ENCODE data around the gene ZNF274. TPM values are rescaled to one million over a fixed set of nuclear protein-coding genes. Genes with fewer than 3 reads are reported as not detected.

Gene ZNF274
- total RNA-seq, 2 donors from 2014 or later, result 20.4 to 31.7 TPM

GRCh38 chr19:58181902-58182576 lies 822 bp upstream of the ZNF274 start:
- Mint-ChIP-seq H3K9me3 (peaks cover 18% of the 10 kb centered on the region), H3K4me3 (peak overlapping the region; percentile 99), H3K27ac (peak overlapping the region; percentile 99 to 100), H3K27me3 (no peaks in the 10 kb centered on the region), H3K4me1 (ENCODE audit: low read depth in 2 of 2) (peaks cover 20 to 22% of the 10 kb centered on the region in 2 donors), H3K36me3 (peaks cover 54% of the 10 kb centered on the region)
- DNase-seq (ENCODE audit: low spot score) (no peak), ATAC-seq (no peak)

DNA sequence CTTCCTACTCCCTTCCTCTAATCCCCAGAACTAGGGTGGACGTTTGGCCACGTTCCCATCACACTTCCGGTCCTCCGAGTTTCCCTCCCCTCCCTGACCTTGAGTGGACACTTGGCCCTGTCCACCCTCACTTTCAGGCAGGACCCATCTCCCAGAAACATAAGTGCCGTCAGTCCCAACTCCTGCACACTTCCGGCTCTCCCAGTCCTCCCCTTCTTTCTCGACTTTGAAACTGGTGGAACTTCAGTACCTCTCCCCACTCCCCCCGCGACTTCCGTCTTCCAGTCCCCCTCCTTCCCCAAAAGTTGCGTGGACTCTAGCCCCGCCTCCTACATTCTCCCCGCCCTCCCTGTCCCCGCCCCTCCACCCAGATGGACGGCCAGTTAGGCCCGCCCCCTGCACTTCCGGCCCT lies 278 bp upstream of the ZNF274 start:
- peak overlapping the region; percentile 99 to 100 for H3K27ac Mint-ChIP-seq
- peaks cover 20 to 22% of the 10 kb centered on the region in 2 donors for H3K4me1 Mint-ChIP-seq (ENCODE audit: low read depth in 2 of 2)
- peaks cover 54% of the 10 kb centered on the region for H3K36me3 Mint-ChIP-seq
- no peaks in the 10 kb centered on the region for H3K27me3 Mint-ChIP-seq
- H3K4me3 Mint-ChIP-seq, result peak overlapping the region; percentile 99
- peak; percentile 93 for DNase-seq (ENCODE audit: low spot score)
- peak in 1 of 2 donors; percentile 91 for ATAC-seq
- H3K9me3 Mint-ChIP-seq, result peaks cover 18% of the 10 kb centered on the region

- H3K9me3 Mint-ChIP-seq, result peaks cover 14% of the 10 kb centered on the region
- ATAC-seq (no peak), DNase-seq (ENCODE audit: low spot score) (no peak)
- peaks cover 57% of the 10 kb centered on the region for H3K36me3 Mint-ChIP-seq
- H3K4me1 Mint-ChIP-seq (ENCODE audit: low read depth in 2 of 2), result peaks cover 20 to 22% of the 10 kb centered on the region in 2 donors
- H3K27ac Mint-ChIP-seq, result peak overlapping the region; percentile 99 to 100
- H3K27me3 Mint-ChIP-seq, result no peaks in the 10 kb centered on the region
- peak overlapping the region; percentile 99 for H3K4me3 Mint-ChIP-seq
Observed at GRCh38 chr19:58183817-58184215, 955 bp downstream of the ZNF274 start.

- ATAC-seq (no peak), DNase-seq (ENCODE audit: low spot score) (no peak)
- Mint-ChIP-seq H3K27me3 (no peaks in the 10 kb centered on the region), H3K9me3 (peaks cover 29% of the 10 kb centered on the region), H3K27ac (no peak overlapping the region), H3K36me3 (peaks cover 81% of the 10 kb centered on the region), H3K4me1 (ENCODE audit: low read depth in 2 of 2) (peaks cover 0 to 8% of the 10 kb centered on the region in 2 donors), H3K4me3 (no peak overlapping the region)
Observed at GRCh38 chr19:58196901-58197616, 14.2 kb downstream of the ZNF274 start.

- Mint-ChIP-seq H3K27me3 (no peaks in the 10 kb centered on the region), H3K4me3 (no peak overlapping the region), H3K36me3 (peaks cover 83% of the 10 kb centered on the region), H3K9me3 (peaks cover 39% of the 10 kb centered on the region), H3K4me1 (ENCODE audit: low read depth in 2 of 2) (peaks cover 0 to 22% of the 10 kb centered on the region in 2 donors), H3K27ac (no peak overlapping the region)
- DNase-seq (ENCODE audit: low spot score) (no peak), ATAC-seq (no peak)
Observed at GRCh38 chr19:58203814-58204475, 21.1 kb downstream of the ZNF274 start.

GRCh38 chr19:58204566-58204965 lies 21.7 kb downstream of the ZNF274 start:
- no peak overlapping the region for H3K27ac Mint-ChIP-seq
- peaks cover 86% of the 10 kb centered on the region for H3K36me3 Mint-ChIP-seq
- no peak overlapping the region for H3K4me3 Mint-ChIP-seq
- H3K27me3 Mint-ChIP-seq, result no peaks in the 10 kb centered on the region
- no peak for DNase-seq (ENCODE audit: low spot score)
- H3K4me1 Mint-ChIP-seq (ENCODE audit: low read depth in 2 of 2), result peaks cover 0 to 22% of the 10 kb centered on the region in 2 donors
- H3K9me3 Mint-ChIP-seq, result peaks cover 43% of the 10 kb centered on the region
- no peak for ATAC-seq

DNA sequence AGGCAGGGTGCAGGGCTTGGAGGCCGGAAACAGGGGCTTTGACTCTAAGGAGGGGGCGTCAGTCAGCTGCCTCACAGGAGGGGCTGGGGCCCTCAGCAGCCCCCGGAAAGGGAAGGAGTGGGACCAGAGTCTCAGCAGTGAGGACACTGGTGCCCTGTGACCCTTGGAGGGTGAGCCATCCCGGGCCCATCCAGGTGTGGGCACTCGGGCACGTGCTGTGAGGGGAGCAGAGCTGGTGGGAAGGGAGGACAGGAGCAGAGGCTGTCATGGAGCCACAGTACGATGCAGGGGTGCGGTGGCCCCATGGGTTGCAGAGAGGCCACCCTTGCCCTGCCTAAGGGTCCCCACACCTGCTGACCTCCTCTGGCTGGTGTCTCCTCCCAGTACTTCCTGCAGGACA lies 26.7 kb downstream of the ZNF274 start:
- Mint-ChIP-seq H3K4me1 (ENCODE audit: low read depth in 2 of 2) (peaks cover 0 to 12% of the 10 kb centered on the region in 2 donors), H3K27ac (no peak overlapping the region), H3K9me3 (peaks cover 42% of the 10 kb centered on the region), H3K4me3 (no peak overlapping the region), H3K36me3 (peaks cover 82% of the 10 kb centered on the region), H3K27me3 (no peaks in the 10 kb centered on the region)
- no peak for DNase-seq (ENCODE audit: low spot score)
- ATAC-seq, result peak in 1 of 2 donors; percentile 27

DNA sequence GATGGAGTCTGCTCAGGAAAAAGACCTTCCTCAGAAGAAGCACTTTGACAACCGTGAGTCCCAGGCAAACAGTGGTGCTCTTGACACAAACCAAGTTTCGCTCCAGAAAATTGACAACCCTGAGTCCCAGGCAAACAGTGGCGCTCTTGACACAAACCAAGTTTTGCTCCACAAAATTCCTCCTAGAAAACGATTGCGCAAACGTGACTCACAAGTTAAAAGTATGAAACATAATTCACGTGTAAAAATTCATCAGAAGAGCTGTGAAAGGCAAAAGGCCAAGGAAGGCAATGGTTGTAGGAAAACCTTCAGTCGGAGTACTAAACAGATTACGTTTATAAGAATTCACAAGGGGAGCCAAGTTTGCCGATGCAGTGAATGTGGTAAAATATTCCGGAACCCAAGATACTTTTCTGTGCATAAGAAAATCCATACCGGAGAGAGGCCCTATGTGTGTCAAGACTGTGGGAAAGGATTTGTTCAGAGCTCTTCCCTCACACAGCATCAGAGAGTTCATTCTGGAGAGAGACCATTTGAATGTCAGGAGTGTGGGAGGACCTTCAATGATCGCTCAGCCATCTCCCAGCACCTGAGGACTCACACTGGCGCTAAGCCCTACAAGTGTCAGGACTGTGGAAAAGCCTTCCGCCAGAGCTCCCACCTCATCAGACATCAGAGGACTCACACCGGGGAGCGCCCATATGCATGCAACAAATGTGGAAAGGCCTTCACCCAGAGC lies 29.6 kb downstream of the ZNF274 start:
- ATAC-seq, result no peak
- Mint-ChIP-seq H3K36me3 (peaks cover 68% of the 10 kb centered on the region), H3K4me3 (no peak overlapping the region), H3K4me1 (ENCODE audit: low read depth in 2 of 2) (peaks cover 0 to under 1% of the 10 kb centered on the region in 2 donors), H3K27me3 (no peaks in the 10 kb centered on the region), H3K9me3 (peaks cover 29% of the 10 kb centered on the region), H3K27ac (no peak overlapping the region)
- no peak for DNase-seq (ENCODE audit: low spot score)

GRCh38 chr19:58213075-58213369 lies 30.2 kb downstream of the ZNF274 start:
- no peak for ATAC-seq
- peaks cover 67% of the 10 kb centered on the region for H3K36me3 Mint-ChIP-seq
- H3K27me3 Mint-ChIP-seq, result no peaks in the 10 kb centered on the region
- H3K4me1 Mint-ChIP-seq (ENCODE audit: low read depth in 2 of 2), result no peaks in the 10 kb centered on the region
- DNase-seq (ENCODE audit: low spot score), result no peak
- H3K9me3 Mint-ChIP-seq, result peaks cover 24% of the 10 kb centered on the region
- H3K27ac Mint-ChIP-seq, result no peak overlapping the region
- H3K4me3 Mint-ChIP-seq, result no peak overlapping the region

DNA sequence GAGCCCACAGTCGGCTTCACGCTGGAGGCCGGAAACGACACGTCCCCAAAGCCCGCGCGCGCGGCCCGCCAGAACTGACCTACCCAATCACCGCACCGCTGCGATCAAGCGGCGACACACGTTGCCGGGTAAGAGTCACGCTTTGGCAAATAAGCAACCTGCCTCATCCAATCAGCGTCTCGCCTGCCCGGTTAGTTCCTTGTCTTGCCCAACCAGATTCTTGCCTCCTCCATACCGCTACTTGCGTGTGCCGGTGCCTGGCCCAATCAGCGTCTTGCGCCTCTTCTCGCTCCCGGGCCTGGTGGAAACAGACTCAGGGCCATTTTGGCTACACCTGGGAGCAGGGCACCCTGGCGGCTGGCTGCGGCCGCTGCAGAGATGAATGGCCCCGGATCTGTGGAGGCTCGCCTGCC lies 34.2 kb downstream of the ZNF274 start:
- Mint-ChIP-seq H3K36me3 (peaks cover 37% of the 10 kb centered on the region), H3K9me3 (peaks cover 17% of the 10 kb centered on the region), H3K27me3 (no peaks in the 10 kb centered on the region), H3K4me3 (no peak overlapping the region), H3K27ac (no peak overlapping the region), H3K4me1 (ENCODE audit: low read depth in 2 of 2) (no peaks in the 10 kb centered on the region)
- DNase-seq (ENCODE audit: low spot score) (no peak), ATAC-seq (no peak)

DNA sequence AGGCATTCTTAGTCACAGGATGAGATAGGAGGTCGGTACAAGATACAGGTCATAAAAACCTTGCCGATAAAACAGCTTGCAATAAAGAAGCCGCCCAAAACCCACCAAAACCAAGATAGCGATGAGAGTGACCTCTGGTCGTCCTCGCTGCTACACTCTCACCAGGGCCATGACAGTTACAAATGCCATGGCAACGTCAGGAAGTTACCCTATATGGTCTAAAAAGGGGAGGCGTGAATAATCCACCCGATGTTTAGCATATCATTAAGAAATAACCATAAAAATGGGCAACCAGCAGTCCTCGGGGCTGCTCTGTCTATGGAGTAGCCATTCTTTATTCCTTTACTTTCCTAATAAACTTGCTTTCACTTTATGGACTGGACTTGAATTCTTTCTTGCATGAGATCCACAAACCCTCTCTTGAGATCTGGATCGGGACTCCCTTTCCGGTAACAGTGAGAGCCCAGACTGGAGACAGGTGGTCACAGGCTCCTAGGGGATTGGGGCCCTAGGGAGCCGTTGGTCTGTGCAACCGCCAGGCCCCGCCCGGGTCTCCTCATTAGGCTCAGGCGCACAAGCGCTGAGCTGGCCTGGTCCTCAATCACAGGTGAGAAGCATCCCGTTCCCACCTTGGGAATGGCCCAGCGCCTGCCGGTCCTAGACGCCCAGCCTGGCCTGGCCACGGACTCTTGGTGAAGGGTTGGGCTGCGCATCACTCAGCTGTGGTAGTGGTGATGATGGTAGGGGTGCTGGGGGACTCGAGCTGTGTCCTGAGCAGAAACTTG lies 34.9 kb downstream of the ZNF274 start:
- no peak for DNase-seq (ENCODE audit: low spot score)
- H3K4me3 Mint-ChIP-seq, result no peak overlapping the region
- H3K27me3 Mint-ChIP-seq, result peaks cover 2 to 5% of the 10 kb centered on the region in 2 donors
- no peak overlapping the region for H3K27ac Mint-ChIP-seq
- peaks cover 35% of the 10 kb centered on the region for H3K36me3 Mint-ChIP-seq
- H3K4me1 Mint-ChIP-seq (ENCODE audit: low read depth in 2 of 2), result no peaks in the 10 kb centered on the region
- H3K9me3 Mint-ChIP-seq, result peaks cover 11% of the 10 kb centered on the region
- no peak for ATAC-seq

DNA sequence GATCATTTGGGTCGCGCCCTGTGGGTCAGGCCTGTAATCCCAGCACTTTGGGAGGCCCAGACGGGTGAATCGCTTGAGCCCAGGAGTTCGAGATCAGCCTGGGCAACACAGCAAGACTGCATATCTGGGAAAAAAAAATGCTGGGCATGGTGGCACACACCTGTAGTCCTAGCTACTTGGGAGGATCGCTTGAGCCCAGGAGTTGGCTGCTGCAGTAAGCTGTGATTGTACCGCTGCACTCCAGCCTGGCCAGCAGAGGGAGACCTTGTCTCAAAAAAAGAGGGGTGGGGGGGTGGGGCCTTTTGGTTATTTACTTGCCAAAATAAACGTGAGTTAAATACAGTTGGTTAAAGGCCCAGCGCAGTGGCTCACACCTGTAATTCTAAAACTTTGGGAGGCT lies 36.0 kb downstream of the ZNF274 start:
- DNase-seq (ENCODE audit: low spot score), result no peak
- Mint-ChIP-seq H3K9me3 (peaks cover 8% of the 10 kb centered on the region), H3K36me3 (peaks cover 31% of the 10 kb centered on the region), H3K27ac (no peak overlapping the region), H3K27me3 (peaks cover 2 to 5% of the 10 kb centered on the region in 2 donors), H3K4me1 (ENCODE audit: low read depth in 2 of 2) (no peaks in the 10 kb centered on the region), H3K4me3 (no peak overlapping the region)
- ATAC-seq, result no peak

DNA sequence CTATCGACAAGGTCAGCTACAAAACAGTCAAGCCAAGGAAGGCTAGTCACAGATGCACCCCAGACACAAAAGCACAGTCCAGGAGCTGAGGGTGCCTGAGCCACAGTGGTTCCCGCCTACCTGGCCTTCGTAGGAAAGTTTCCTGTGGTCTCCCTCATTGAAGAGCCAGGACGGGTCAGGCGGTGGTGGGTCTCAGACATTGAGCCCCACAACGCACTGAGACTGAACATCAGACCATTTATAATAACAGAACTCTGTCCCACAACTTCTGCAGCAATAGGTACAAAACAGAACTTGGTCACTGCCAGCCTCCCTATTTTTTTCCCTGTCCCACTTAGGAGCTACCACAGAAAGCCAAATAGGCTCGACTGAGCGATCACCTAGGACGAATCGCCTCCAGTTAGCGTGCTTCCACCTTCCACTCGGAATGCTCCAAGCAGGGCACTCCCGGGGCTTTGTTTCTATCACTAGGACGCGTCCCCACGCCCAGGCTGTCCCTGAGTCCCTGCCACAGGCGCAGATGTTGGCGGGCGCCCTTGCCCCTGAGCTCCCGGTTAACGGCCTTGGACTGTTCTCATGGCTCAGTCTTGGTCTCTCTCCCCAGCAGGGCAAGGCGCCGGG lies 45.2 kb downstream of the ZNF274 start:
- ATAC-seq (no peak), DNase-seq (ENCODE audit: low spot score) (no peak)
- H3K4me3 Mint-ChIP-seq, result peak overlapping the region; percentile 95
- peaks cover 18% of the 10 kb centered on the region for H3K9me3 Mint-ChIP-seq
- peaks cover 43% of the 10 kb centered on the region for H3K36me3 Mint-ChIP-seq
- peaks cover 26 to 30% of the 10 kb centered on the region in 2 donors for H3K4me1 Mint-ChIP-seq (ENCODE audit: low read depth in 2 of 2)
- peaks cover 0 to 5% of the 10 kb centered on the region in 2 donors for H3K27me3 Mint-ChIP-seq
- peak overlapping the region; percentile 88 to 90 for H3K27ac Mint-ChIP-seq

Data from natural killer cell treated with Interleukin-12 subunit alpha and Interleukin-12 subunit beta and Interleukin-15 and Interleukin-18, amount 100 ng/mL, for 72 hours (primary cell).